LHCN-M2 (cell line): ENCODE data around the gene SPAG16. TPM values are rescaled to one million over a fixed set of nuclear protein-coding genes. Genes with fewer than 3 reads are reported as not detected.
A peak's percentile ranks its signal among the peaks of the same experiment; 100 is the strongest.
"Not testable (repeated sequence)": the region's sequence is repeated elsewhere in the genome, so short reads cannot be mapped to it uniquely, and the experiment has no call there.

Experiments used
- DNase-seq: peaks from one replicate; pipeline ENCODE4 v3.0.0-alpha.2; 2012; ENCODE audit warnings: low read depth
- total RNA-seq: library from RNA; depleted of rRNA; stranded (reverse); fragments of >200 nt; gene quantifications from 2 replicates; pipeline ENCODE4 v1.2.3, GENCODE V29; 2014

Gene SPAG16
- total RNA-seq, 1 experiment from 2014 or later, result 16.5 TPM

- DNase-seq, result no peak
Observed at GRCh38 chr2:213271947-213272346, 12.3 kb upstream of the SPAG16 start.

- DNase-seq, result no peak
Observed at GRCh38 chr2:213274143-213274542, 10.1 kb upstream of the SPAG16 start.

- no peak for DNase-seq
Observed at GRCh38 chr2:213275265-213275664, 9.0 kb upstream of the SPAG16 start.

- not testable (repeated sequence) for DNase-seq
Observed at GRCh38 chr2:213277134-213277533, 7.1 kb upstream of the SPAG16 start.

- DNase-seq, result no peak
Observed at GRCh38 chr2:213279116-213279620, 5.1 kb upstream of the SPAG16 start.

- no peak for DNase-seq
Observed at GRCh38 chr2:213279971-213280370, 4.3 kb upstream of the SPAG16 start.

GRCh38 chr2:213281156-213281555 is 3.1 kb upstream of the SPAG16 start:
- no peak for DNase-seq

- no peak for DNase-seq
Observed at GRCh38 chr2:213285404-213285803, 1.1 kb downstream of the SPAG16 start.

GRCh38 chr2:213286161-213286560 is 1.9 kb downstream of the SPAG16 start:
- DNase-seq, result no peak

- peak; percentile 4 for DNase-seq
Observed at GRCh38 chr2:213288913-213289700, 4.8 kb downstream of the SPAG16 start.

GRCh38 chr2:213290501-213290900 is 6.2 kb downstream of the SPAG16 start:
- no peak for DNase-seq

GRCh38 chr2:213296270-213296669 is 12.0 kb downstream of the SPAG16 start:
- no peak for DNase-seq

- peak; percentile 52 for DNase-seq
Observed at GRCh38 chr2:213306316-213306942, 22.2 kb downstream of the SPAG16 start.

- no peak for DNase-seq
Observed at GRCh38 chr2:213315168-213315876, 31.1 kb downstream of the SPAG16 start.

GRCh38 chr2:213316001-213316735 is 31.9 kb downstream of the SPAG16 start:
- peak; percentile 57 for DNase-seq

- DNase-seq, result peak; percentile 79
Observed at GRCh38 chr2:213317929-213318328, 33.7 kb downstream of the SPAG16 start.

- no peak for DNase-seq
Observed at GRCh38 chr2:213320604-213321003, 36.3 kb downstream of the SPAG16 start.

GRCh38 chr2:213336253-213336770 is 52.0 kb downstream of the SPAG16 start:
- DNase-seq, result no peak

- DNase-seq, result no peak
Observed at GRCh38 chr2:213353419-213353818, 69.2 kb downstream of the SPAG16 start.

- no peak for DNase-seq
Observed at GRCh38 chr2:213376644-213377043, 92.4 kb downstream of the SPAG16 start.

GRCh38 chr2:213407027-213407426 is 122.8 kb downstream of the SPAG16 start:
- DNase-seq, result not testable (repeated sequence)
